Measurements from ENCODE around the gene DUSP10. TPM values are rescaled to one million over a fixed set of nuclear protein-coding genes. Genes with fewer than 3 reads are reported as not detected.

Gene DUSP10
- total RNA-seq, 2 donors from 2014 or later, result 5.4 to 12.2 TPM

DNA sequence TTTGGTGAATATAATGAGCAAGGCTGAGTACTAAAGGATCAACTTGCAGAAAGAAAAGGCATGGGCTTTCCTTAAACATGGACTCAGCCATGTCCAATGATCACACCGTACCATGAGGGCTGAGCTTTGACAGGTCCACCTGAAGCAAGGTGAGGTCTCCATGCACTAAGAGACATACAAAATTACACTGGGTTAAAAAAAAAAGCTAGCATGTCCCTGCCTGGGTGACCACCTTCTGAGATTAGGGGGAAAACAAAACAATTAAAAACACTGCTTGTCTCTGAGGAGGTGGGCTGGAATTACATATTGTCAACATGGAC is 22.7 kb downstream of the DUSP10 start:
- peak overlapping the region in 3 of 4 donors; percentile 51 to 77 (median 68) for H3K27ac ChIP-seq
- no peak for ATAC-seq
- no peak for TF ChIP-seq POLR2A (IDR thresholded peaks at IDR 0.05)
- TF ChIP-seq, protein P1, sequence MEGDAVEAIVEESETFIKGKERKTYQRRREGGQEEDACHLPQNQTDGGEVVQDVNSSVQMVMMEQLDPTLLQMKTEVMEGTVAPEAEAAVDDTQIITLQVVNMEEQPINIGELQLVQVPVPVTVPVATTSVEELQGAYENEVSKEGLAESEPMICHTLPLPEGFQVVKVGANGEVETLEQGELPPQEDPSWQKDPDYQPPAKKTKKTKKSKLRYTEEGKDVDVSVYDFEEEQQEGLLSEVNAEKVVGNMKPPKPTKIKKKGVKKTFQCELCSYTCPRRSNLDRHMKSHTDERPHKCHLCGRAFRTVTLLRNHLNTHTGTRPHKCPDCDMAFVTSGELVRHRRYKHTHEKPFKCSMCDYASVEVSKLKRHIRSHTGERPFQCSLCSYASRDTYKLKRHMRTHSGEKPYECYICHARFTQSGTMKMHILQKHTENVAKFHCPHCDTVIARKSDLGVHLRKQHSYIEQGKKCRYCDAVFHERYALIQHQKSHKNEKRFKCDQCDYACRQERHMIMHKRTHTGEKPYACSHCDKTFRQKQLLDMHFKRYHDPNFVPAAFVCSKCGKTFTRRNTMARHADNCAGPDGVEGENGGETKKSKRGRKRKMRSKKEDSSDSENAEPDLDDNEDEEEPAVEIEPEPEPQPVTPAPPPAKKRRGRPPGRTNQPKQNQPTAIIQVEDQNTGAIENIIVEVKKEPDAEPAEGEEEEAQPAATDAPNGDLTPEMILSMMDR (IDR thresholded peaks at IDR 0.05), result no peak
- H3K36me3 ChIP-seq (replicated peaks in 1 of 2; ENCODE audit: insufficient read depth in 1 of 2, low read depth in 2 of 2), result no peaks in the 10 kb centered on the region
- H3K27me3 ChIP-seq, result no peaks in the 10 kb centered on the region
- 71 to 87% methylated on average over 1 of the region's 1 CpG for WGBS, 2 donors
- H3K9me3 ChIP-seq, result no peaks in the 10 kb centered on the region
- intact Hi-C loops (cut with DNase I), result no loop called here
- no peak overlapping the region for H3K4me3 ChIP-seq
- H3K4me1 ChIP-seq, result peaks cover 58% of the 10 kb centered on the region
- DNase-seq, result no peak

DNA sequence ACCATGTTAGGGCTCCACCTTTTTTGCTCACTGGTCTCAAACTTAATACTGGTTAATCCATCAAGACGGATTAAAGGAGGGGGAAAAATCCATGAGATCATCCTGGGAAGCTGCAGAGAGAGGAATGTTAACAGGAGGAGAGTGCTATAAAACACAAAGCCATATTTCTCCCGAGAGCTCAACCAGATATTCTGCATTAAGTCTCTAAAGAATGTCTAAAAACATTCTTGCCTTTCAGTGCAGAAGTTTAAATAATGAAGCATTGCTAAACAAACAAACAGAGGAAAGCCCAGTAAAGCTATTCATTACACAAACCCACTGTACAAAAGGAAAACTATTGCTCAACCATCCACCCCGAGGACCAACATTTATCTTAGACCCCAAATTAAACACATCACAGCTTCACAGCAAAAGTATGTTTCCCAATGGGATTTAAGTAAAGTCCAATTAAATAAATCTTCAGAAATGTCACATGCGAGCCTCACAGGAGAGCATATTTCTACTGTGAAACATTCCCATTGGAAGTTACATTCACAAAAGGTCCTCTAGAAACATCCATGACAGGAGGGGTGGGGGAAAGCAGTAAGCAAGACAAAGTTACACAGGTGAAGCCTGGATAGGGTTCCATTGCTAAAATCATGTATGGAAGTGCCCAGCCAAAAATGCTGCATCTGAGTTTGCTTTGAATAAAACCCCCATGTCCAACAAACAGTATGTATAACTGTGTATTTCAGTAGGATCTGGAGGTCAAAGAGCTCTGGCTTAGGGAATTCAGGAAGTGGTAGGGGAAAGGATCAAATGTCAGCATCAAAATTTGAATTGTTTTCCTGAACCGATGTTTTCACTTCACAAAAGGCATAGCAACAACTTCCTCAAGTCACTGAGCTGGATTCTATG is 23.3 kb downstream of the DUSP10 start:
- no peak for TF ChIP-seq POLR2A (IDR thresholded peaks at IDR 0.05)
- TF ChIP-seq, protein P1 (IDR thresholded peaks at IDR 0.05), result no peak
- DNase-seq (no peak), ATAC-seq (peak; percentile 5)
- no peaks in the 10 kb centered on the region for H3K27me3 ChIP-seq
- H3K4me3 ChIP-seq, result no peak overlapping the region
- WGBS, 2 donors, result 36 to 38% methylated on average over 5 of the region's 5 CpGs
- peak overlapping the region; percentile 35 to 77 (median 60) for H3K27ac ChIP-seq
- H3K36me3 ChIP-seq (replicated peaks in 1 of 2; ENCODE audit: insufficient read depth in 1 of 2, low read depth in 2 of 2), result no peaks in the 10 kb centered on the region
- H3K9me3 ChIP-seq, result no peaks in the 10 kb centered on the region
- intact Hi-C loops (cut with DNase I), result no loop called here
- peaks cover 60% of the 10 kb centered on the region for H3K4me1 ChIP-seq

DNA sequence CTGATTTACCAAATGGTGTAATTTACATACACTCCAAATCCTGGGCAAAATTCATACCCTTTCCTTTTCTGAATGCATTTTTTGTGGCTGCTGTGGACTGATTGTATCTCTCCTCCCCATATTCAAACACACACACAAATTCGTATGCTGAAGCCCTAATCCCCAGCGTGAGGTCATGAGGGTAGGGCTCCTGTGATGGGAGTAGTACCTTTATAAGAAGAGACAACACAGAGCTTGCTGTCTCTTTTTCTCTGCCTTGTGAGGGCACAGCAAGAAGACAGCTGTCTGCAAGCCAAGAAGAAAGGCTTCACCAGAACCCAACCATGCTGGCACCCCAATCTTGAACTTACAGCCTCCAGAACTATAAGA is 24.4 kb downstream of the DUSP10 start:
- Histone ChIP-seq H3K27me3 (no peaks in the 10 kb centered on the region), H3K36me3 (replicated peaks in 1 of 2; ENCODE audit: insufficient read depth in 1 of 2, low read depth in 2 of 2) (no peaks in the 10 kb centered on the region), H3K9me3 (no peaks in the 10 kb centered on the region), H3K4me3 (no peak overlapping the region), H3K4me1 (peaks cover 63% of the 10 kb centered on the region), H3K27ac (peak overlapping the region in 3 of 4 donors; percentile 68 to 77 (median 77))
- TF ChIP-seq, protein P1 (IDR thresholded peaks at IDR 0.05), result no peak
- TF ChIP-seq POLR2A (IDR thresholded peaks at IDR 0.05), result no peak
- 44 to 50% methylated on average over 2 of the region's 2 CpGs for whole genome bisulfite sequencing, 2 donors
- intact Hi-C loops (cut with DNase I), result no loop called here
- ATAC-seq, result no peak
- no peak for DNase-seq

DNA sequence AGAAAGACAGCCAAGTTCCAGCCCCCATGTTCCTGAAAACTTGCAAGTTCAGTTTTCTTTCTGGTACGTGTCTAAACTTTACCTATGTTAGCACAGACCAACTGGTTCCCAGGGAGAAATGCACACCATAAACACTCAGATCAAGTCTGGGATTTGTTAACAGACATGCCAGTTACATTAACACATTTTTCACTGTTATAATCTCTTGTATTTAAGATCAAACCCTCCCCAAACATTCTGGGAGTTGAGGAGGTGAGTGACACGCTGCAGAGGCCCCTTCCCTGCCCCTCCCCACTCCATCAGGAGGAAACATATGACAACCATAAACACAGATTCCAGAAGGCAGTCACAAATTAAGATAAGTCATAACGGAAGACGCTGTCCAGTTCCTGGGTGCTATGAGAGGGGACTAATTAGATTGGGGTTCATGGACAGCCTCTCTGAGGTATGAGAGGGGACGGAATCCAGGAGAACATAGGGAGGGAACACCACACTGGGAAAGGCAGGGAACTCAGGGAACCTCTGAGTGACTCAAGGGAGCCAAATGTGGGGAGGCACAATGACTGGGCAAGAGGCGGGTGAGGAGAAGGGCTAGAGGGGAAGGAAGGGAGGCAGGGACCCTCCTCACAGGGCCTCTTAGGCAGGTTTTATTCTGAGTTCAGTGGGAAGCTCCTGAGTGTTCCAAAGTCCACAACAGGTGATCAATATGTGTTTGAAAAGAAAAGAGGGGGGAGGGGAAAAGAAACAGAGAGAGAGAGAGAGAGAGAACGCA is 25.0 kb downstream of the DUSP10 start:
- Histone ChIP-seq H3K27me3 (no peaks in the 10 kb centered on the region), H3K4me3 (no peak overlapping the region), H3K27ac (peak overlapping the region in 3 of 4 donors; percentile 68 to 77 (median 77)), H3K9me3 (no peaks in the 10 kb centered on the region), H3K4me1 (peaks cover 69% of the 10 kb centered on the region), H3K36me3 (replicated peaks in 1 of 2; ENCODE audit: insufficient read depth in 1 of 2, low read depth in 2 of 2) (no peaks in the 10 kb centered on the region)
- intact Hi-C loops (cut with DNase I), result no loop called here
- DNase-seq, result no peak
- peak; percentile 34 for ATAC-seq
- TF ChIP-seq, protein P1 (IDR thresholded peaks at IDR 0.05), result no peak
- TF ChIP-seq POLR2A (IDR thresholded peaks at IDR 0.05), result no peak
- 27 to 42% methylated on average over 7 of the region's 7 CpGs for WGBS, 2 donors

Data from body of pancreas (tissue), 4 donors.